SU-DHL-6 (cell line): ENCODE results near the gene CALHM3.

ENCODE experiments used
- H2AFZ ChIP-seq: fragments of 200-600 bp; sonication (generic); 2 replicates; pipeline ENCODE4 v1.6.1; 2014; ENCODE audit warnings: low read depth, mild to moderate bottlenecking, moderate library complexity, mixed read lengths, antibody characterized with exemption, low read length; ENCODE audit not compliant: severe bottlenecking
- H3F3A ChIP-seq: fragments of 200-600 bp; shearing (Covaris generic); 2 replicates; pipeline ENCODE4 v1.6.0; 2016; ENCODE audit warnings: antibody characterized with exemption, mild to moderate bottlenecking; ENCODE audit not compliant: insufficient read depth
- H3K27ac ChIP-seq: fragments of 200-600 bp; sonication (generic); 2 replicates; pipeline ENCODE4 v1.5.1; 2016; ENCODE audit warnings: low read depth, mild to moderate bottlenecking, low read length, moderate library complexity, mixed read lengths
- H3K27me3 ChIP-seq: fragments of 200-600 bp; sonication (generic), shearing (Covaris generic); 2 replicates; pipeline ENCODE4 v1.6.0; 2014; ENCODE audit warnings: mild to moderate bottlenecking, low read length
- H3K36me3 ChIP-seq: fragments of 200-600 bp; sonication (generic); 2 replicates; pipeline ENCODE4 v1.6.1; 2014; ENCODE audit warnings: mild to moderate bottlenecking, low read length, mixed read lengths
- H3K4me2 ChIP-seq: fragments of 300-600, 200-600 bp; shearing (Covaris generic), sonication (generic); 2 replicates; pipeline ENCODE4 v1.6.0; 2014; ENCODE audit warnings: low read length, low read depth, mild to moderate bottlenecking; ENCODE audit not compliant: poor library complexity, severe bottlenecking
- H3K4me3 ChIP-seq: fragments of 200-600 bp; sonication (generic); 2 replicates; pipeline ENCODE4 v1.5.1; 2014; ENCODE audit warnings: antibody characterized with exemption, low read length, mild to moderate bottlenecking, mixed read lengths; ENCODE audit not compliant: insufficient read depth, poor library complexity, severe bottlenecking
- H3K79me2 ChIP-seq: fragments of 200-600 bp; sonication (generic); 2 replicates; pipeline ENCODE4 v1.6.1; 2014; ENCODE audit warnings: mild to moderate bottlenecking, low read length, moderate library complexity; ENCODE audit not compliant: insufficient read depth
- H3K9ac ChIP-seq: fragments of 200-600 bp; sonication (generic); 2 replicates; pipeline ENCODE4 v1.7.0; 2014; ENCODE audit warnings: mild to moderate bottlenecking, low read length
- H3K9me2 ChIP-seq: fragments of 200-600 bp; sonication (generic); replicated peaks from 2 replicates; pipeline ENCODE4 v1.6.1; 2014; ENCODE audit warnings: low read length; ENCODE audit not compliant: insufficient read depth
- H3K9me3 ChIP-seq: fragments of 200-600 bp; sonication (generic); 2 replicates; pipeline ENCODE4 v1.6.1; 2014; ENCODE audit warnings: low read length, mixed read lengths; ENCODE audit not compliant: insufficient read depth
- H4K20me1 ChIP-seq: fragments of 200-600 bp; sonication (generic); 2 replicates; pipeline ENCODE4 v1.6.1; 2014; ENCODE audit warnings: low read depth, mild to moderate bottlenecking, antibody characterized with exemption, low read length, moderate library complexity, mixed read lengths
- EZH2phosphoT487 ChIP-seq: fragments of 200-600 bp; sonication (generic), shearing (Covaris generic); conservative IDR thresholded peaks from 2 replicates; pipeline ENCODE4 v1.6.1; 2018; ENCODE audit warnings: mild to moderate bottlenecking, antibody characterized with exemption, low read length, moderate library complexity, mixed read lengths
- TF ChIP-seq, protein P1 (sequence below): fragments of 200-600 bp; sonication (generic); IDR thresholded peaks from one replicate; pipeline ENCODE4 v1.5.1; 2017; ENCODE audit warnings: antibody characterized with exemption, mild to moderate bottlenecking, low read length, moderate library complexity; ENCODE audit not compliant: insufficient read depth, poor library complexity, severe bottlenecking

CALHM3 gene

DNA sequence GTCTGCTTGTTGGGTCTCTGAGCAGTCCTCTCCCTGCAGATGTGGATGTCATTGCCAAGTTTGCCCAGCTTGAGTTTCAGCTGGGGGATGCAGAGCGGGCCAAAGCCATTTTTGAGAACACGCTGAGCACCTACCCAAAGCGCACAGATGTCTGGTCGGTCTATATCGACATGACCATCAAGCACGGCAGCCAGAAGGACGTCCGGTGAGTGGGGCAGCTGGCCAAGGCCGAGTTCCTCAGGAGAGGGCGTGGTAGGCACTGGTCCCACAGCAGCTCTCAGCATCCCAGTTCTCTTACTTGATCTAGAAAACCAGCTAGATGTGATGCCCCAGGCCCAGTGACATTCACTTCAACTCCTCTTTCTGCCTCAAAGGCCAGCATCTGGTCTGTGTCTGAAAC is 34.6 kb downstream of the CALHM3 start:
- no peak overlapping the region for H2AFZ ChIP-seq
- no peak for TF ChIP-seq EZH2phosphoT487
- TF ChIP-seq, protein P1, sequence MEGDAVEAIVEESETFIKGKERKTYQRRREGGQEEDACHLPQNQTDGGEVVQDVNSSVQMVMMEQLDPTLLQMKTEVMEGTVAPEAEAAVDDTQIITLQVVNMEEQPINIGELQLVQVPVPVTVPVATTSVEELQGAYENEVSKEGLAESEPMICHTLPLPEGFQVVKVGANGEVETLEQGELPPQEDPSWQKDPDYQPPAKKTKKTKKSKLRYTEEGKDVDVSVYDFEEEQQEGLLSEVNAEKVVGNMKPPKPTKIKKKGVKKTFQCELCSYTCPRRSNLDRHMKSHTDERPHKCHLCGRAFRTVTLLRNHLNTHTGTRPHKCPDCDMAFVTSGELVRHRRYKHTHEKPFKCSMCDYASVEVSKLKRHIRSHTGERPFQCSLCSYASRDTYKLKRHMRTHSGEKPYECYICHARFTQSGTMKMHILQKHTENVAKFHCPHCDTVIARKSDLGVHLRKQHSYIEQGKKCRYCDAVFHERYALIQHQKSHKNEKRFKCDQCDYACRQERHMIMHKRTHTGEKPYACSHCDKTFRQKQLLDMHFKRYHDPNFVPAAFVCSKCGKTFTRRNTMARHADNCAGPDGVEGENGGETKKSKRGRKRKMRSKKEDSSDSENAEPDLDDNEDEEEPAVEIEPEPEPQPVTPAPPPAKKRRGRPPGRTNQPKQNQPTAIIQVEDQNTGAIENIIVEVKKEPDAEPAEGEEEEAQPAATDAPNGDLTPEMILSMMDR = no peak

DNA sequence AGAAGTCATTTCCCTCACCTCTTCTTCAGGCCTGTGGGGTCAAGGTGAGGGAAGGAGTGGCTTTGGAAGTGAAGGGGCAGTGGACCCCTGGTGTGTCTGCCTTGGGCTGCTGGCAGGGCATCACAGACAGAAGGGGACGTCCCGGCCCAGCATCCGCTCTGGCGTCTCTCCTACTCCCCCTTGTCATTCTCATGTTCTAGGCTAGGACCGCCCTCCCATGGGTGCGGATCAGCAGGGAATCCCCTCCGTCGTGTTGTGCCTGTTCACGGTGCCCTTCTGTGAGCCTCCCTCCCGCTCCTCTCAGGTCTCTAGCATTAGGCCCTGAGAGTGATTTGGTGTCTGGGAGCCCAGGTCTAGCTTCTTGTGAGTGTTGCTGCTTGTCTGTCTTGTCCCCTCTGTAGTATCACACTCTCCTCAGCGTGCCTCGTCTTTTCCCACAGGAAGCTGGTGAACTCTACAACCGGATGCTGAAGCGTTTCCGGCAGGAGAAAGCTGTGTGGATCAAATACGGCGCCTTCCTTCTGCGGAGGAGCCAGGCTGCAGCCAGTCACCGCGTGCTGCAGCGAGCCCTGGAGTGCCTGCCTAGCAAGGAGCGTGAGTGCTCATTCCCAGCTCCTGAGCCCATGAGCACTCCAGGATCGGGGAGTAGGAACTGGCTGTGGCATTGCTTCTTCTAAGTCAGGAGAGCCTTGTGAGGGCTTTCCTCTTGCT is 35.4 kb downstream of the CALHM3 start:
- Histone ChIP-seq H3K4me2 (no peak overlapping the region), H4K20me1 (no peaks in the 10 kb centered on the region), H3F3A (no peaks in the 10 kb centered on the region), H3K27ac (no peak overlapping the region), H3K36me3 (peaks cover 4% of the 10 kb centered on the region; the same call in 1 of the 2 replicates), H3K9ac (no peak overlapping the region), H2AFZ (no peak overlapping the region), H3K4me3 (no peak overlapping the region), H3K79me2 (no peaks in the 10 kb centered on the region), H3K9me3 (no peaks in the 10 kb centered on the region), H3K9me2 (no peaks in the 10 kb centered on the region), H3K27me3 (no peaks in the 10 kb centered on the region)
- no peak for TF ChIP-seq EZH2phosphoT487
- TF ChIP-seq, protein P1 = no peak

More for the DNA sequence above, 34.6 kb downstream of the CALHM3 start:
- no peaks in the 10 kb centered on the region for H3K9me2 ChIP-seq
- H3K9me3 ChIP-seq = no peaks in the 10 kb centered on the region
- H3F3A ChIP-seq = no peaks in the 10 kb centered on the region
- H3K27me3 ChIP-seq = no peaks in the 10 kb centered on the region
- H3K4me2 ChIP-seq = no peak overlapping the region
- no peak overlapping the region for H3K9ac ChIP-seq
- H3K36me3 ChIP-seq = peaks cover 4% of the 10 kb centered on the region; the same call in 1 of the 2 replicates
- H3K4me3 ChIP-seq = no peak overlapping the region
- no peak overlapping the region for H3K27ac ChIP-seq
- H3K79me2 ChIP-seq = no peaks in the 10 kb centered on the region
- no peaks in the 10 kb centered on the region for H4K20me1 ChIP-seq

DNA sequence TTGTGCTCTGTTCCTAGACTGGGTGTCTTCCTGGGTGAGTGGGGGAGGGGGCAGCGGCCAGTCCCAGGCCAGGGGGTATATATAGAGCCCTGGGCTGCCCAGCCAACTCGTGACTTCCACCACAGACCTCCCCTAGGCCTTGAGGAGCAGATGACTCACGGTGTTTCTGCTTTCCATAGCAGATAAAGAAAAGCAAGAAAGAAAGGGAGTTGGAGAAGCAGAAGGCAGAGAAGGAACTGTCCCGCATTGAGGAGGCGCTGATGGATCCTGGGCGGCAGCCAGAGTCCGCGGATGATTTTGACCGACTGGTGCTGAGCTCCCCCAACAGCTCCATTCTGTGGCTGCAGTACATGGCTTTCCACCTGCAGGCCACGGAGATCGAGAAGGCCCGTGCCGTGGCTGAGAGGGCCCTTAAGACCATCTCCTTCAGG is 37.0 kb downstream of the CALHM3 start:
- Histone ChIP-seq H3K9ac (no peak overlapping the region), H3K9me2 (no peaks in the 10 kb centered on the region), H3K27me3 (no peaks in the 10 kb centered on the region), H3K9me3 (no peaks in the 10 kb centered on the region), H3K79me2 (no peaks in the 10 kb centered on the region), H3K4me3 (no peak overlapping the region), H2AFZ (no peak overlapping the region), H3K27ac (no peak overlapping the region), H4K20me1 (no peaks in the 10 kb centered on the region), H3F3A (no peaks in the 10 kb centered on the region), H3K4me2 (no peak overlapping the region), H3K36me3 (peaks cover 4% of the 10 kb centered on the region; the same call in 1 of the 2 replicates)
- TF ChIP-seq EZH2phosphoT487 = no peak
- TF ChIP-seq, protein P1 = no peak
